ENCODE results near the gene UBD.

GRCh38 chr6:29598172-29598747, 38.7 kb upstream of the UBD start:
- TF ChIP-seq, protein P1, sequence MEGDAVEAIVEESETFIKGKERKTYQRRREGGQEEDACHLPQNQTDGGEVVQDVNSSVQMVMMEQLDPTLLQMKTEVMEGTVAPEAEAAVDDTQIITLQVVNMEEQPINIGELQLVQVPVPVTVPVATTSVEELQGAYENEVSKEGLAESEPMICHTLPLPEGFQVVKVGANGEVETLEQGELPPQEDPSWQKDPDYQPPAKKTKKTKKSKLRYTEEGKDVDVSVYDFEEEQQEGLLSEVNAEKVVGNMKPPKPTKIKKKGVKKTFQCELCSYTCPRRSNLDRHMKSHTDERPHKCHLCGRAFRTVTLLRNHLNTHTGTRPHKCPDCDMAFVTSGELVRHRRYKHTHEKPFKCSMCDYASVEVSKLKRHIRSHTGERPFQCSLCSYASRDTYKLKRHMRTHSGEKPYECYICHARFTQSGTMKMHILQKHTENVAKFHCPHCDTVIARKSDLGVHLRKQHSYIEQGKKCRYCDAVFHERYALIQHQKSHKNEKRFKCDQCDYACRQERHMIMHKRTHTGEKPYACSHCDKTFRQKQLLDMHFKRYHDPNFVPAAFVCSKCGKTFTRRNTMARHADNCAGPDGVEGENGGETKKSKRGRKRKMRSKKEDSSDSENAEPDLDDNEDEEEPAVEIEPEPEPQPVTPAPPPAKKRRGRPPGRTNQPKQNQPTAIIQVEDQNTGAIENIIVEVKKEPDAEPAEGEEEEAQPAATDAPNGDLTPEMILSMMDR (IDR thresholded peaks at IDR 0.05; ENCODE audit: low read length): no peak
- no peak for TF ChIP-seq EZH2 (IDR thresholded peaks at IDR 0.05; ENCODE audit: borderline replicate concordance, low read length)

Data from OCI-LY1 (cell line).